IMR-90 (cell line): ENCODE measurements around the gene ACSL6. TPM values are rescaled to one million over a fixed set of nuclear protein-coding genes. Genes with fewer than 3 reads are reported as not detected.

ENCODE experiments used
- ATAC-seq: fragments of 200-7000 bp; cut with Tn5 transposase; 2 replicates; pipeline ENCODE4 v1.9.1; 2020; ENCODE audit warnings: low read depth, mild to moderate bottlenecking, moderate library complexity
- BruUV-seq: library from RNA; stranded (reverse); fragments of 400-500 nt; replicated peaks from 2 replicates; lab custom pipeline; 2021; lab: Mats Ljungman, UMichigan
- CTCF ChIA-PET: fragments of 300-600 bp; formaldehyde crosslinking; extraction: SDS; loops from one replicate; lab custom pipeline; 2021; ENCODE audit warnings: antibody characterized with exemption; lab: Yijun Ruan, JAX
- POLR2A ChIA-PET: fragments of 300-600 bp; sonication (Branson Sonifier 250); formaldehyde crosslinking; loops from one replicate; lab custom pipeline; 2022; ENCODE audit warnings: antibody characterized with exemption; ENCODE audit not compliant: unreplicated experiment; lab: Charles Lee
- DNase-seq: peaks from one replicate; pipeline ENCODE4 v3.0.0; 2013
- H2AFZ ChIP-seq: replicated peaks from 2 replicates; pipeline ENCODE3; 2013; ENCODE audit warnings: low read length, mild to moderate bottlenecking; ENCODE audit not compliant: poor library complexity
- H2AK5ac ChIP-seq: 2 replicates; pipeline ENCODE4 v1.6.1; 2013; ENCODE audit warnings: low read depth, low read length, inconsistent platforms
- H2AK9ac ChIP-seq: replicated peaks from 2 replicates; pipeline ENCODE3; 2013; ENCODE audit warnings: mild to moderate bottlenecking, low read depth, low read length, moderate library complexity; ENCODE audit not compliant: poor library complexity
- H2BK120ac ChIP-seq: 2 replicates; pipeline ENCODE4 v1.6.1; 2013; ENCODE audit warnings: low read depth, low read length, inconsistent platforms
- H2BK15ac ChIP-seq: 3 replicates; pipeline ENCODE4 v1.6.1; 2013; ENCODE audit warnings: low read depth, low read length, inconsistent platforms
- H2BK20ac ChIP-seq: 2 replicates; pipeline ENCODE4 v1.6.1; 2013; ENCODE audit warnings: low read depth, mild to moderate bottlenecking, inconsistent platforms, low read length, moderate library complexity
- H2BK5ac ChIP-seq: 2 replicates; pipeline ENCODE4 v1.6.1; 2013; ENCODE audit warnings: mild to moderate bottlenecking, low read depth, low read length, inconsistent platforms; ENCODE audit not compliant: poor library complexity, severe bottlenecking
- H3K14ac ChIP-seq: replicated peaks from 2 replicates; pipeline ENCODE4 v1.6.1; 2013; ENCODE audit warnings: low read depth, low read length, inconsistent platforms
- H3K18ac ChIP-seq: 2 replicates; pipeline ENCODE4 v1.6.1; 2013; ENCODE audit warnings: low read depth, low read length, control low read depth
- H3K23ac ChIP-seq: 2 replicates; pipeline ENCODE4 v1.6.1; 2013; ENCODE audit warnings: low read depth, low read length, inconsistent platforms
- H3K27ac ChIP-seq: 2 replicates; pipeline ENCODE4 v1.5.1; 2013; ENCODE audit warnings: mild to moderate bottlenecking, control low read depth, low read length; ENCODE audit not compliant: insufficient read depth
- H3K27me3 ChIP-seq: 2 replicates; pipeline ENCODE4 v1.6.1; 2013; ENCODE audit warnings: low read length; ENCODE audit not compliant: control insufficient read depth, insufficient read depth
- H3K36me3 ChIP-seq: 2 replicates; pipeline ENCODE4 v1.6.1; 2013; ENCODE audit warnings: low read length, mixed read lengths; ENCODE audit not compliant: control insufficient read depth, insufficient read depth
- H3K4ac ChIP-seq: 2 replicates; pipeline ENCODE4 v1.6.1; 2013; ENCODE audit warnings: low read depth, low read length, inconsistent platforms
- H3K4me1 ChIP-seq: 2 replicates; pipeline ENCODE4 v1.6.1; 2013; ENCODE audit warnings: low read length, mixed read lengths; ENCODE audit not compliant: control insufficient read depth, insufficient read depth
- H3K4me2 ChIP-seq: 2 replicates; pipeline ENCODE4 v1.6.1; 2013; ENCODE audit warnings: low read depth, mild to moderate bottlenecking, control low read depth, low read length, moderate library complexity
- H3K4me3 ChIP-seq: 2 replicates; pipeline ENCODE4 v1.5.1; 2013; ENCODE audit warnings: low read depth, mild to moderate bottlenecking, control low read depth, low read length, moderate library complexity; ENCODE audit not compliant: insufficient read depth
- H3K56ac ChIP-seq: 2 replicates; pipeline ENCODE4 v1.6.1; 2013; ENCODE audit warnings: low read length, inconsistent platforms; ENCODE audit not compliant: insufficient read depth; ENCODE audit errors: extremely low read depth
- H3K79me1 ChIP-seq, 2 experiments: 2 replicates each; pipeline ENCODE4 v1.6.1; 2013; ENCODE audit warnings: low read length in 2 of 2, inconsistent platforms in 1 of 2, low read depth in 1 of 2
- H3K9ac ChIP-seq: 2 replicates; pipeline ENCODE4 v1.6.1; 2013; ENCODE audit warnings: low read depth, low read length, control low read depth
- H3K9me1 ChIP-seq: 2 replicates; pipeline ENCODE4 v1.6.1; 2013; ENCODE audit warnings: low read length, inconsistent platforms; ENCODE audit not compliant: insufficient read depth
- H3K9me3 ChIP-seq: 2 replicates; pipeline ENCODE4 v1.6.1; 2013; ENCODE audit warnings: low read length; ENCODE audit not compliant: control insufficient read depth, insufficient read depth
- H4K20me1 ChIP-seq: 2 replicates; pipeline ENCODE4 v1.6.1; 2013; ENCODE audit warnings: low read length, inconsistent platforms; ENCODE audit not compliant: insufficient read depth
- H4K5ac ChIP-seq: 2 replicates; pipeline ENCODE4 v1.6.1; 2013; ENCODE audit warnings: mild to moderate bottlenecking, low read depth, low read length, control low read depth
- H4K8ac ChIP-seq, 2 experiments: 2 replicates each; pipeline ENCODE4 v1.6.1; 2013; ENCODE audit warnings: low read depth in 2 of 2, low read length in 2 of 2, control low read depth in 1 of 2, inconsistent platforms in 1 of 2
- H4K91ac ChIP-seq: 2 replicates; pipeline ENCODE4 v1.6.1; 2013; ENCODE audit warnings: low read depth, low read length, inconsistent platforms; ENCODE audit not compliant: insufficient read depth
- BHLHE40 ChIP-seq: fragments of 150-350 bp; IDR thresholded peaks from 2 replicates; pipeline ENCODE4 v1.6.1; 2016; ENCODE audit warnings: mild to moderate bottlenecking, low read depth, low read length
- CEBPB ChIP-seq: IDR thresholded peaks from 2 replicates; pipeline ENCODE4 v1.6.1; 2012; ENCODE audit warnings: low read depth, low read length, improper control_type of control experiment
- CHD1 ChIP-seq: IDR thresholded peaks from 2 replicates; pipeline ENCODE4 v1.6.1; 2012; ENCODE audit warnings: low read depth, low read length, improper control_type of control experiment
- FOS ChIP-seq: fragments of 150-350 bp; IDR thresholded peaks from 2 replicates; pipeline ENCODE4 v1.6.1; 2016; ENCODE audit warnings: low read depth, low read length
- MAFK ChIP-seq: IDR thresholded peaks from 2 replicates; pipeline ENCODE4 v1.6.1; 2012; ENCODE audit warnings: low read depth, low read length, improper control_type of control experiment
- MAZ ChIP-seq: IDR thresholded peaks from 2 replicates; pipeline ENCODE4 v1.6.1; 2012; ENCODE audit warnings: low read depth, mild to moderate bottlenecking, low read length, improper control_type of control experiment, moderate library complexity, borderline replicate concordance
- MXI1 ChIP-seq: IDR thresholded peaks from 2 replicates; pipeline ENCODE4 v1.6.1; 2012; ENCODE audit warnings: low read depth, mild to moderate bottlenecking, low read length, moderate library complexity, borderline replicate concordance
- NFE2L2 ChIP-seq: fragments of 150-350 bp; IDR thresholded peaks from 2 replicates; pipeline ENCODE4 v1.6.1; 2016; ENCODE audit warnings: low read depth, mild to moderate bottlenecking, low read length
- POLR2A ChIP-seq: IDR thresholded peaks from 2 replicates; pipeline ENCODE4 v1.6.1; 2012; ENCODE audit warnings: mild to moderate bottlenecking, low read depth, low read length
- RCOR1 ChIP-seq: IDR thresholded peaks from 2 replicates; pipeline ENCODE4 v1.6.1; 2012; ENCODE audit warnings: mild to moderate bottlenecking, low read length, improper control_type of control experiment; ENCODE audit not compliant: insufficient replicate concordance
- RFX5 ChIP-seq: IDR thresholded peaks from 2 replicates; pipeline ENCODE4 v1.8.0; 2012; ENCODE audit warnings: low read depth, mild to moderate bottlenecking, low read length, moderate library complexity
- SMC3 ChIP-seq: fragments of 150-350 bp; IDR thresholded peaks from 2 replicates; pipeline ENCODE4 v1.6.1; 2016; ENCODE audit warnings: low read depth, mild to moderate bottlenecking, antibody characterized with exemption, low read length, moderate library complexity
- WGBS, 2 experiments: methylation state at CpG; one replicate each; pipeline versions ENCODE4 v1.1.5 to v1.1.7; 2013; ENCODE audit warnings: missing lambda C conversion rate in 2 of 2; ENCODE audit not compliant: insufficient read length in 1 of 2; ENCODE audit errors: extremely low coverage in 2 of 2; 5-methylcytosine and 5-hydroxymethylcytosine counted together
- dilution Hi-C: fragments of 300-500 bp; cut with HindIII; formaldehyde crosslinking; loops from one replicate; pipeline ENCODE4 v1.14.3; 2018; ENCODE audit warnings: low sequenced_read_pairs; ENCODE audit not compliant: unreplicated experiment
- in situ Hi-C: fragments of 300-500 bp; cut with MboI; formaldehyde crosslinking; loops from 3 replicates; pipeline ENCODE4 v1.14.3; 2019; ENCODE audit warnings: low sequenced_read_pairs, inconsistent platforms, mixed read lengths
- intact Hi-C: fragments of 100-400 bp; cut with micrococcal nuclease; formaldehyde crosslinking; loops from 2 replicates; pipeline ENCODE4 v1.10.0; 2022
- polyA plus RNA-seq, 3 experiments: library from polyadenylated mRNA; depleted of rRNA; stranded (reverse); fragments of >200 nt; gene quantifications; 2 replicates each; pipeline ENCODE4 v1.2.3, GENCODE V29; 2012; ENCODE audit warnings: low replicate concordance in 1 of 3
- total RNA-seq: library from RNA; depleted of rRNA; stranded (reverse); fragments of >200 nt; gene quantifications from 2 replicates; pipeline ENCODE4 v1.2.3, GENCODE V29; 2012
- TF ChIP-seq, protein P1 (sequence below): fragments of 150-350 bp; IDR thresholded peaks from 2 replicates; pipeline ENCODE4 v1.6.1; 2016; ENCODE audit warnings: low read depth, mild to moderate bottlenecking, low read length, moderate library complexity, borderline replicate concordance
- TF ChIP-seq, protein P2 (sequence below): conservative IDR thresholded peaks from 2 replicates; pipeline ENCODE4 v1.5.1; 2012; ENCODE audit warnings: mild to moderate bottlenecking, low read depth, low read length, improper control_type of control experiment
- TF ChIP-seq, protein P3 (sequence below): fragments of 150-350 bp; IDR thresholded peaks from 2 replicates; pipeline ENCODE4 v1.6.1; 2017; ENCODE audit warnings: mild to moderate bottlenecking, antibody characterized with exemption, low read length, low read depth

The ACSL6 gene
- total and polyA plus RNA-seq, 2 of the 4 experiments (the other 2 are of a cell fraction): not detected

DNA sequence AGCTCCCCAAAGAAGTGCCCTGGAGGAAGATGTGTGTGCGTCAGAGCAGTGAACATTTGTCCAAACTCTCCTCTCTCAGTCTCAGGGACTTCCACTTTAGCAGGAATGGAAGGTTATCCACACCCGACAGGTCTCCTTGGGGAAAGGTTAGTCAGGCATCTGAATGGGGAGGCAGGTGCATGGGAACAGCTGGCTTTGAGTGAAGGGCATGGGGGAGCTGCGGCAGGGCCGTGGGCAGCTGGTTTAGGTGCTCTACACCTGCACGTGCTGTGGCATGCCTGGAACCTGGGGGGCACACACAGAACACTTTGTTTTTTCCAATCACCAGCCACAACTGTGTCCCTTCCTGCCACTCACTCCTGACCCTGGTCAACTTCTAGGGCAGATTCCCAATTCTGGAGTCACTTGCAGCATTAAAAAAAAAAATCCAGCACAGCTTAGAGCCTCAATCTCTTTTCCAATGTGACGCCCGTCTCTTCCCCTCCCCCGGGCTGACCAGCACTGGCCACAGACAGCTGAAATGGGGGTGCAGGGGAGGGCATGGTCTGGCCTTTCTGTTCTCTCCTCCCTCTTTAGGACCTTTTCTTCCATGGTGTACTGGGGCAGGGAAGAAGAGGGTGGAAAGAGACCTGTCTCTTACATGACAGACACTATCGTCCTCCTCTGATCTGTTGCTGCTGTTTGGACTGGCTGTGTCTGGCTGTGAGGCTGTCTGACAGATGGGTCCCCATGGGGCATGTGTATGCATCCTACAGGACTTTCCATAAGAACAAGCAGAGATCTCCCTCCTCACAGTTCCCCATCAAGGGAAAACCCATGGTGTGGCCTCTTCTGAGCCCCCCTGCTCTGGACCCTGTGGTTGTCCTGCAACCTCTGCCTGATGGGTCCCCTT, 39.4 kb upstream of the ACSL6 start:
- H3K56ac ChIP-seq: no peak overlapping the region
- peaks cover 41% of the 10 kb centered on the region for H3K27me3 ChIP-seq

More for the DNA sequence above, 39.4 kb upstream of the ACSL6 start:
- dilution Hi-C loops: no loop called here
- no peaks in the 10 kb centered on the region for H3K79me1 ChIP-seq
- H4K5ac ChIP-seq: no peak overlapping the region
- in situ Hi-C loops: no loop called here
- no peak overlapping the region for H3K23ac ChIP-seq
- no peak overlapping the region for H2AK5ac ChIP-seq
- intact Hi-C loops: no loop called here
- DNase-seq (no peak), ATAC-seq (no peak)
- no peak overlapping the region for H2AFZ ChIP-seq
- ChIA-PET POLR2A (no interaction called here), CTCF (no interaction called here)
- no peak overlapping the region for H3K9ac ChIP-seq
- no peak overlapping the region for H2BK120ac ChIP-seq
- H4K91ac ChIP-seq: no peak overlapping the region
- no TSS peak for BruUV-seq
- H3K4ac ChIP-seq: no peak overlapping the region
- H4K20me1 ChIP-seq: no peaks in the 10 kb centered on the region
- TF ChIP-seq BHLHE40: no peak
- no peak for TF ChIP-seq MAZ
- no peak for TF ChIP-seq POLR2A
- TF ChIP-seq RCOR1: no peak
- no peak for TF ChIP-seq FOS
- no peak for TF ChIP-seq SMC3
- TF ChIP-seq, protein P1, sequence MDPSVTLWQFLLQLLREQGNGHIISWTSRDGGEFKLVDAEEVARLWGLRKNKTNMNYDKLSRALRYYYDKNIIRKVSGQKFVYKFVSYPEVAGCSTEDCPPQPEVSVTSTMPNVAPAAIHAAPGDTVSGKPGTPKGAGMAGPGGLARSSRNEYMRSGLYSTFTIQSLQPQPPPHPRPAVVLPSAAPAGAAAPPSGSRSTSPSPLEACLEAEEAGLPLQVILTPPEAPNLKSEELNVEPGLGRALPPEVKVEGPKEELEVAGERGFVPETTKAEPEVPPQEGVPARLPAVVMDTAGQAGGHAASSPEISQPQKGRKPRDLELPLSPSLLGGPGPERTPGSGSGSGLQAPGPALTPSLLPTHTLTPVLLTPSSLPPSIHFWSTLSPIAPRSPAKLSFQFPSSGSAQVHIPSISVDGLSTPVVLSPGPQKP: no peak
- TF ChIP-seq, protein P2, sequence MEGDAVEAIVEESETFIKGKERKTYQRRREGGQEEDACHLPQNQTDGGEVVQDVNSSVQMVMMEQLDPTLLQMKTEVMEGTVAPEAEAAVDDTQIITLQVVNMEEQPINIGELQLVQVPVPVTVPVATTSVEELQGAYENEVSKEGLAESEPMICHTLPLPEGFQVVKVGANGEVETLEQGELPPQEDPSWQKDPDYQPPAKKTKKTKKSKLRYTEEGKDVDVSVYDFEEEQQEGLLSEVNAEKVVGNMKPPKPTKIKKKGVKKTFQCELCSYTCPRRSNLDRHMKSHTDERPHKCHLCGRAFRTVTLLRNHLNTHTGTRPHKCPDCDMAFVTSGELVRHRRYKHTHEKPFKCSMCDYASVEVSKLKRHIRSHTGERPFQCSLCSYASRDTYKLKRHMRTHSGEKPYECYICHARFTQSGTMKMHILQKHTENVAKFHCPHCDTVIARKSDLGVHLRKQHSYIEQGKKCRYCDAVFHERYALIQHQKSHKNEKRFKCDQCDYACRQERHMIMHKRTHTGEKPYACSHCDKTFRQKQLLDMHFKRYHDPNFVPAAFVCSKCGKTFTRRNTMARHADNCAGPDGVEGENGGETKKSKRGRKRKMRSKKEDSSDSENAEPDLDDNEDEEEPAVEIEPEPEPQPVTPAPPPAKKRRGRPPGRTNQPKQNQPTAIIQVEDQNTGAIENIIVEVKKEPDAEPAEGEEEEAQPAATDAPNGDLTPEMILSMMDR: no peak
- TF ChIP-seq CEBPB: no peak
- TF ChIP-seq MAFK: no peak
- TF ChIP-seq NFE2L2: no peak
- no peak for TF ChIP-seq CHD1
- no peak for TF ChIP-seq RFX5
- no peak for TF ChIP-seq MXI1
- TF ChIP-seq, protein P3, sequence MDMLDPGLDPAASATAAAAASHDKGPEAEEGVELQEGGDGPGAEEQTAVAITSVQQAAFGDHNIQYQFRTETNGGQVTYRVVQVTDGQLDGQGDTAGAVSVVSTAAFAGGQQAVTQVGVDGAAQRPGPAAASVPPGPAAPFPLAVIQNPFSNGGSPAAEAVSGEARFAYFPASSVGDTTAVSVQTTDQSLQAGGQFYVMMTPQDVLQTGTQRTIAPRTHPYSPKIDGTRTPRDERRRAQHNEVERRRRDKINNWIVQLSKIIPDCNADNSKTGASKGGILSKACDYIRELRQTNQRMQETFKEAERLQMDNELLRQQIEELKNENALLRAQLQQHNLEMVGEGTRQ: no peak
- no peaks in the 10 kb centered on the region for H3K4me1 ChIP-seq
- H3K14ac ChIP-seq: no peak overlapping the region
- no peaks in the 10 kb centered on the region for H3K9me3 ChIP-seq
- no peak overlapping the region for H3K4me2 ChIP-seq
- peak overlapping the region; percentile 59 for H2AK9ac ChIP-seq
- no peak overlapping the region for H2BK15ac ChIP-seq
- no peak overlapping the region for H3K27ac ChIP-seq
- H3K4me3 ChIP-seq: no peak overlapping the region
- no peak overlapping the region for H4K8ac ChIP-seq
- 55% methylated on average over 4 of the region's 9 CpGs; no CpG with 5 or more reads in 1 of the 2 experiments for WGBS, 2 experiments
- no peak overlapping the region for H3K18ac ChIP-seq
- no peak overlapping the region for H2BK5ac ChIP-seq
- H3K36me3 ChIP-seq: no peaks in the 10 kb centered on the region
- no peak overlapping the region for H2BK20ac ChIP-seq
- H3K9me1 ChIP-seq: no peaks in the 10 kb centered on the region
